SK-MEL-5 (cell line): Measurements from ENCODE around the gene SUGP2. TPM values are rescaled to one million over a fixed set of nuclear protein-coding genes. Genes with fewer than 3 reads are reported as not detected.
"Not testable (repeated sequence)": the region's sequence is repeated elsewhere in the genome, so short reads cannot be mapped to it uniquely, and the experiment has no call there.

Source experiments
- DNase-seq: peaks from one replicate; pipeline ENCODE4 v3.0.0-alpha.2; 2016; ENCODE audit warnings: low read depth, low spot score
- in situ Hi-C: cut with HindIII; loops from 2 replicates; pipeline ENCODE4 v1.10.0; 2016; ENCODE audit warnings: low sequenced_read_pairs, high pct_unique_total_duplicates, low pct_unique_long_range_greater_than_20kb
- total RNA-seq: library from RNA; depleted of rRNA; stranded (reverse); fragments of >200 nt; shearing (Covaris generic); gene quantifications from 2 replicates; pipeline ENCODE4 v1.2.3, GENCODE V29; 2014

SUGP2 gene
- total RNA-seq, 1 experiment from 2014 or later: 26.6 TPM

- DNase-seq: no peak
- in situ Hi-C loops: no loop called here
These were observed 54.7 kb downstream of the SUGP2 start for GRCh38 chr19:18978616-18979015.

DNA sequence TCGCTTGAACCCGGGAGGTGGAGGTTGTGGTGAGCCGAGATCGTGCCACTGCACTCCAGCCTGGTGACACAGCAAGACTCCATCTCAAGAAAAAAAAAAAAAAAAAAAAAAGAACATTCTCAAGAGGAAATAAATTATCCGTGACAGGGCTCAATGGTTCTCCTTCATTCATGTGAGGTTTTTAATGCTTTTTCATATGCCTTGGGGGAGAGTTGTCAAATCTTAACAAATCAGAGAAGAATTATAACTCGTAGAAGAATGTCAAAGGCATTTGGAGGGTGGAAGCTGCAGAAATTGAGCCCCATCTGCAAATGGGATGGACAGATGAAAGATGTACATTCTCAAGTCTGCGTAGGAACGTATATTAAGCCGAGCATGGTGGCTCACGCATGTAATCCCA is 57.4 kb downstream of the SUGP2 start:
- in situ Hi-C loops: no loop called here
- peak; percentile 61 for DNase-seq

DNA sequence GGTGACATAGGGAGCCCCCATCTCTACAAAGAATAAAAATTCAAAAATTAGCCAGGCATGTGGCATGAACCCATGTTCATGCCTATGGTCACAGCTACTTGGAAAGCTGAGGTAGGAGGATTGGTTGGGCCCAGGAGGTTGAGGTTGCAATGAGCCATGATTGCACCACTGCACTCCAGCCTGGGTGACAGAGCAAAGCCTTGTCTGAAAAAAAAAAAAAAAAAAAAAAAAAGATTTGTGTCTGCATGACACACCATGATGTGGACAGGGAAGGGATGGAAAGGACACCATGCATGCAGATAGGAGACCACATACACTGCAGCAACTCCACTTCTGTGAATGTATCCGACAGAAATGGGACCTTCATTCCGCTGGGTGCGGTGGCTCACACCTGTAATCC is 58.3 kb downstream of the SUGP2 start:
- DNase-seq: no peak
- in situ Hi-C loops: no loop called here

- in situ Hi-C loops: no loop called here
- DNase-seq: no peak
These were observed 60.5 kb downstream of the SUGP2 start for GRCh38 chr19:18972851-18973250.

DNA sequence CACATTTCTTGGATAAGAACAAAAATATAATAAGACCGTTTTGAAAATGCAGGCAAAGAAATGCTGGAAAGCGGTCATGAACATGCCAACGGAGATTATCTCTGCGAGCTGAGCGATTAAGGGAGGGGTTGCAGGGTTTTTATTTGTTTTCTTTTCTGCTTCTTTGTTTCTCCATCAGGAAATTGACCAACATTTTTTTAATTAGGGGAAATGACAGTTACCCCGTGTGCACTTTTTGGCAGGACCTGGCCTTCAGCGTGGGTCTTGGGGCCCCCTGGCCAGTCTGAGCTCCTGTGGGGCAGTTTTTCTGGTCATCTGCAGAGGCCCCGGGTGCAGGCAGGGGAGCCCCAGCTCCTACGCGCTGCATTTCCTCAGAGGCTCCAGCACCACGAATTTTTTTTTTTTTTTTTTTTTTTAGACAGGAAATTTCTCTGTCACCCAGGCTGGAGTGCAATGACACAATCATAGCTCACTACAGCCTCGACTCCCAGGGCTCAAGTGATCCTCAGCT is 61.0 kb downstream of the SUGP2 start:
- in situ Hi-C loops: no loop called here

GRCh38 chr19:18969931-18970659 is 63.2 kb downstream of the SUGP2 start:
- DNase-seq: no peak
- in situ Hi-C loops: no loop called here

More for the DNA sequence above, 61.0 kb downstream of the SUGP2 start:
- no peak for DNase-seq

DNA sequence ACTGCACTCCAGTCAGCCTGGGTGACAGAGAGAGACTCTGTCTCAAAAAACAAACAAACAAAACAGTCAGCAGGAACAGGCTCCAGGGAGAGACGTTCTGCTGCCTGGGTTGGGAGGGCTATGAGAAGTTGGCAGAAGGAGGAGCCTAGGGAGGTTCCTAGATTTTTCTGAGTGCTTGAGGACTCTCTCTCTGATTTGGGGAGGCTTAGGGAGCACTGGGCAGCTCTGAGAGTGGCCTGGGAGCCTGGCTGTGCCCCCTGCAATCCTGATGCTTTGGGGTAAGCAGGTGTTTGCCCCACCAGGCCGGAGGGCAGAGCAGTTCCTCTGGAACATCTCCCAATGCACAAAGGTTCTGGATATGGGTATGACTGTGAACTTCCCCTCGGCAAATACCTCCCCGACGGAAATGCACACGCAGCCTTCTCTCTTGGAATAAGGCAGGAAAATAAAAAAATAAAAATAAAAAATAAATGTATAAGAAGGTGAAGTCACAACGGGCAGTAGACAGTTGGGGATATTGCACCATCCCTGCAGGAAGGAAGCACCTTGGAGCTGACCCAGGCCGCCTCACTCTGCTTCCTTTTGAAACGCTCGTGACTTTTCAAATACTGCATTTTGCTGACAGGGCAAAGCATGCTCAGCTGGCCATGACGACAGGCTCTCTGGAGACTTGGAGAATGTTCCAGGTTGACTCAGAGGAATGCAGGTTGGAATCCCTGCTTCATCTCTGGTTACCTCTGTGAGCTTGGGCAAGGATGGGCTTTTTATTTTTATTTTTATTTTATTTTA is 65.8 kb downstream of the SUGP2 start:
- in situ Hi-C loops: no loop called here
- no peak for DNase-seq

- no peak for DNase-seq
- in situ Hi-C loops: no loop called here
These were observed 67.0 kb downstream of the SUGP2 start for GRCh38 chr19:18966307-18966706.

DNA sequence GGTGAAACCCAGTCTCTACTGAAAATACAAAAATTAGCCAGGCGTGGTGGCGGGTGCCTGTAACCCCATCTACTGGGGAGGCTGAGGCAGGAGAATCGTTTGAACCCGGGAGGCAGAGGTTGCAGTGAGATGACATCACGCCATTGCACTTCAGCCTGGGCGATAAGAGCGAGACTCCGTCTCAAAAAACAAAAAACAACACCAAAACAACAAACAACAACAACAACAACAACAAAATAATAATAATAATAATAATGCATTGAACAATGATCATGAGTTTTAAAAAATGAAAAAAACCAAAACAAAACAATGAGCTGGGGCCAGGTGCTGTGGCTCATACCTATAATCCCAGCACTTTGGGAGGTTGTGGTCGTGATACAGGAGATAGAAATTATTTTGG is 69.2 kb downstream of the SUGP2 start:
- in situ Hi-C loops: no loop called here
- DNase-seq: no peak

- in situ Hi-C loops: no loop called here
- no peak for DNase-seq
These were observed 71.3 kb downstream of the SUGP2 start for GRCh38 chr19:18961767-18962620.

GRCh38 chr19:18960370-18960769 is 72.9 kb downstream of the SUGP2 start:
- in situ Hi-C loops: no loop called here
- DNase-seq: no peak

- no peak for DNase-seq
- in situ Hi-C loops: no loop called here
These were observed 78.3 kb downstream of the SUGP2 start for GRCh38 chr19:18955042-18955441.

DNA sequence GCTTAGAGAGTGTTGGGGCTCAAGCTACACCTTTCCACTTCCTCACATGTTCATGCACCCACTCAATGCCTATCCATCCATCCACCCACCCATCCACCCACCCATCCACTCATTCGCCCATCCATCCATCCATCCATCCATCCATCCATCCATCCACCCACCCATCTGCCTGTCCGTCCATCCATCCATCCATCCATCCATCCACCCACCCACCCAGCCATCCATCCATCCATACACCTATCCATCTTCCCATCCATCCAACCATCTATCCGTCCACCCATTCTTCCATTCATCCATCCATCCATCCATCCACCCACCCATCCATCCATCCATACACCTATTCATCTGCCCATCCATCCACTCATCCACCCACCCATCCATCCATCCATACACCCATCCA is 79.2 kb downstream of the SUGP2 start:
- in situ Hi-C loops: no loop called here
- no peak for DNase-seq

DNA sequence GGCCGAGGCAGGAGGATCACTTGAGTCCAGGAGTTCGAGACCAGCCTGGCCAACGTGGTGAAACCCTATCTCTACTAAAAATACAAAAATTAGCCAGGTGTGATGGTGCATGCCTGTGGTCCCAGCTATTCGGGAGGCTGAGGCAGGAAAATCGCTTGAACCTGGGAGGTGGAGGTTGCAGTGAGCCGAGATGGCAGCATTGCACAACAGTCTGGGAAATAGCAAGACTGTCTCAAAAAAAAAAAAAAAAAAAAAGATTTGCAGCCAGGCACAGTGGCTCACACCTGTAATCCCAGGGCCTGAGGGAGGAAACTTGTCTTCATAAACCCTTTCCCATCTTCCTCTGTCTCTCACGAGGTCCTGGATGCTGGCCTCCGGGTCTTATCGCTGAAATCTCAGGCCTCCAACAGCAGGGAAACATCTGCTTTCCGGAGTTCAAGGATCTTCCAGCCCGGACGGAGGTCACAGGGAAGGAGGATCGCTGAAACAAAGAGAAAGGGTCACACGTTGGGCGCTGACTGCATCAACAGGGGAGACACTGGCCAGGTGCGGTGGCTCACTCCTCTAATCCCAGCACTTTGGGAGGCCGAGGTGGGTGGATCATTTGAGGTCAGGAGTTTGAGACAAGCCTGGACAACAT is 80.8 kb downstream of the SUGP2 start:
- DNase-seq, in situ Hi-C loops: not testable (repeated sequence)

DNA sequence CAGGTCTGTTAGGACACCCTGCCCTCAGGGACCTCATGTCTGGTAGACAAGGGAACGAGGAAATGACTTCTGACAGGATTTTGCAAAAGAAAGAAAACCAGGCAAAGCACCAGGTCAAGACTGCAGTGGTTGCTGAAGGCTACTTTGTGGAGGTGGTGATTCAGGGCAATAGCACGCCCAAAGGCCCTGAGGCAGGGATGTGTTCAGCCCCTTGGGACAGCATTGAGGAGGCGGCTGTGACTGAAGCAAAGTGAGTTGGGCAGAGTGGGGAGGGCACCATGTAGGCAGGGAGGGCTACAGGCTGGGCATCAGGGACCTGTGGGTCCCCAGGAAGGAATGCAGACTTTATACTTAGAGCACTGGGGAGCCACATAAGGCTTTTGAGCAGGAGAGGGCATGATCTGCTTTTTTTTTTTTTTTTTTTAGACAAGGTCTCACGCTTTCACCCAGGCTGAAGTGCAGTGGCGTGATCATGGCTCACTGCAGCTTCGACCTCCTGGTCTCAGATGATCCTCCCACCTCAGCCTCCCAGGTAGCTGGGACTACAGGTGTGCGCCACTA is 81.5 kb downstream of the SUGP2 start:
- in situ Hi-C loops: no loop called here
- no peak for DNase-seq

DNA sequence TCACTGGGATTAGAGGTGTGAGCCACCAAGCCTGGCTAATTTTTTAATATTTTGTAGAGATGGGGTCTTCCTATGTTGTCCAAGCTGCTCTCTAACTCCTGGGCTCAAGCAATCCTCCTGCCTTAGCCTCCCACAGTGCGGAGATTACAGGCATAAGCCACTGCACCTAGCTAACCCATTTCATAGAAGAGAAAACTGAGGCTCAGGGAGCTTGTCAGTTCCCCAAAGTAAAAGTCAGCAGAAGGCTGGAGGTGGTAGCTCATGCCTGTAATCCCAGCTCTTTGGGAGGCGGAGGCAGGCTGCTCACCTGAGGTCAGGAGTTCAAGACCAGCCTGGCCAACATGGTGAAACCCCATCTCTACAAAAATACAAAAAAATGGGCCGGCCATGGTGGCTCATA is 83.5 kb downstream of the SUGP2 start:
- no peak for DNase-seq
- in situ Hi-C loops: no loop called here

- in situ Hi-C loops: no loop called here
- DNase-seq: no peak
These were observed 84.4 kb downstream of the SUGP2 start for GRCh38 chr19:18948976-18949356.
